ENCODE results near the gene SLC41A1.
A peak's percentile ranks its signal among the peaks of the same experiment; 100 is the strongest.

SLC41A1 gene

DNA sequence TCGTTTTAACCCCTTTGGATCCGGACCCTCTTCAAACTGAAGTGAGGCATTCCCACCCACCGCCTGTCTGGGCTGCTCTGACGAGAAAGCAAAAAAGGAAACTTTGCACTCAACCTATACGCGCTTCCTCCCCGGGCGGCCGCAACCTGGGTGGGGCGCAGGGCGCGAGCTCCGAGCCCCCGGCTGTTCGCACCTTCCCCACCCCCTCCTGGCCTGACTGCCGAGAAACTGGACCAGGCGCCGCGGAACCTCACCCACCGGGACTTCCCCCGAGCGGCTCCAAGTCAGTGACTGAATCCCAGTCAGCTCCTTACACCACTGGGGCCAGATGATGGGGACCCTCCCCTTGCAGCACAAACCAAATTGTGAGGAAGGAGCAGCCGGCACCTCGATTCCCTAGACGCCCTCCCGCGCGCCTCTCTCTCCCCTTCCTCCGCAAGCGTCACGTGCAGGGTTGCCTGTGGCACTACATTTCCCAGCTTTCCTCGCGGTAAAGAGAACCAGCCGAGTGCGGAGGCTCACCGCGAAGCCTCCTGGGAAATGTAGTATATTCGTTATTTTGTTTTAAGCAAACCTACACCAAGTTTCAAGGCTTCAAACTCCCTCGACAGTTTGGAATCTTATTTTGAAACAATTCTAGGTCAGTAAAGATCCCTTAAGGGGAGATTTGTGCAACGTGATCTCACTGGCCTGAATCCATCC lies 37.8 kb downstream of the SLC41A1 start, which contains the start of gene RAB29:
TSS of gene RAB29 (minus strand) at position 468 of the 702 bp plus-strand sequence. CDS start 526 bp downstream, outside the sequence.
- H3K27ac ChIP-seq, result peak within 1 kb of the TSS; percentile 56; the same call in 1 of the 2 replicates
- TF ChIP-seq, protein P1, sequence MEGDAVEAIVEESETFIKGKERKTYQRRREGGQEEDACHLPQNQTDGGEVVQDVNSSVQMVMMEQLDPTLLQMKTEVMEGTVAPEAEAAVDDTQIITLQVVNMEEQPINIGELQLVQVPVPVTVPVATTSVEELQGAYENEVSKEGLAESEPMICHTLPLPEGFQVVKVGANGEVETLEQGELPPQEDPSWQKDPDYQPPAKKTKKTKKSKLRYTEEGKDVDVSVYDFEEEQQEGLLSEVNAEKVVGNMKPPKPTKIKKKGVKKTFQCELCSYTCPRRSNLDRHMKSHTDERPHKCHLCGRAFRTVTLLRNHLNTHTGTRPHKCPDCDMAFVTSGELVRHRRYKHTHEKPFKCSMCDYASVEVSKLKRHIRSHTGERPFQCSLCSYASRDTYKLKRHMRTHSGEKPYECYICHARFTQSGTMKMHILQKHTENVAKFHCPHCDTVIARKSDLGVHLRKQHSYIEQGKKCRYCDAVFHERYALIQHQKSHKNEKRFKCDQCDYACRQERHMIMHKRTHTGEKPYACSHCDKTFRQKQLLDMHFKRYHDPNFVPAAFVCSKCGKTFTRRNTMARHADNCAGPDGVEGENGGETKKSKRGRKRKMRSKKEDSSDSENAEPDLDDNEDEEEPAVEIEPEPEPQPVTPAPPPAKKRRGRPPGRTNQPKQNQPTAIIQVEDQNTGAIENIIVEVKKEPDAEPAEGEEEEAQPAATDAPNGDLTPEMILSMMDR (conservative IDR thresholded peaks at IDR 0.05), result no peak

DNA sequence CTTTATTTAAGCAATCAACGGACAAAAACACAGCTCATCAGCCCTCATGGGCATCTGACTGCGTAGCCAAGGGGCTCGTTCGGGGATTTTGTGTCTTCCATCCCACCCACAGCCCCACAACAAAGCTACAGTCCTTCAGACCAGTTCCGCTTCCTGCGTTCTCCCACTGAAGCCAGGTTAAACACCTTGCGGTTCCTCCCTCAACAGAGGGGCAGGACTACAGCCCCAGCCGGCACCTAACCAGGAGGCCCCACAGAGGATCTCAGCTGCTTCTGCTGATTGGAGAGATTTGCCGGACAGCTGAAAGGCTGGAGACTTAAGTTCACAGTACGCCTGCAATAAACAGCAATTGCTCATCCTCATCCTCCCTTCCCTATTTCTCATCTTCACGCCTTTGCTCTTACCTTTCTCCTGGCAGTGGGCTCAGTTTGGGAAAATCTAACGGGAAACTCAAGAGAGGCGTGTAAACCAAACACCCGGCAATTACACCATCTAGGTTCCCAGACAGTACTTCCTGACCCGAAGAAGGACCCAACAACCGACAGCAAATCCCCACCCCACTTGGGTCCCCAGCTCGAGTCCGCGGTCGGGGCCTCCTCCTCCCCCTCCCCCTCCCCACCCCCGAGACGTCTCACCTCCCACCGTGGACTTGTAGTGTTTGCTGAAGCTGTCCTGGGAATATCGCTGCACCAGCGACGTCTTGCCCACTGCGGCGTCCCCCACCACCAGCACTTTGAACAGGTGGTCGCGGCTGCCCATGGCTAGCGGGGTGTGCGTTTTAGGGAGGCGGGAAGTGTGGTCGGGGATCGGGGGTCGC lies 38.6 kb downstream of the SLC41A1 start:
- TF ChIP-seq, protein P1 (conservative IDR thresholded peaks at IDR 0.05), result no peak
- H3K27ac ChIP-seq, result peak overlapping the region; percentile 56; the same call in 1 of the 2 replicates

DNA sequence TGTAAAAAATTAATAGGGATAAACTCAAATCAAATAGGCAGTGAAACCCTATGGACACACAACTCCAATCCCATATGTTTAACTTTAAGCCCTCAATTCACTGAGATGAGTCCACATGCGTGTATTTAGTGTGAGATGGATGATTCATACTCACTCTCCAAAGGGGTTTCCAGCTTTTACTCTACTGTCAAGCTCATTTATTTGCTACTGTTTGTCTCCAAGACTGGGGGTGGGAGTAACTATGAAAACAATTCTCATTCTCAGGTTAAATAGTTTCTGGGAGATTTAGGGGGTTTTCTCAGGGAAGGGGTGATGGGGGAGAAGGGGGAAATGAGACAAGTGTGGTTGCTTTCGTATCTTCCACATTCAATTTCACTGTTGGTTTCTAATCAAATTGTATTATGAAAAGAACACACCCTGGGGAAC lies 40.4 kb downstream of the SLC41A1 start:
- H3K27ac ChIP-seq, result no peak overlapping the region
- TF ChIP-seq, protein P1 (conservative IDR thresholded peaks at IDR 0.05), result no peak

DNA sequence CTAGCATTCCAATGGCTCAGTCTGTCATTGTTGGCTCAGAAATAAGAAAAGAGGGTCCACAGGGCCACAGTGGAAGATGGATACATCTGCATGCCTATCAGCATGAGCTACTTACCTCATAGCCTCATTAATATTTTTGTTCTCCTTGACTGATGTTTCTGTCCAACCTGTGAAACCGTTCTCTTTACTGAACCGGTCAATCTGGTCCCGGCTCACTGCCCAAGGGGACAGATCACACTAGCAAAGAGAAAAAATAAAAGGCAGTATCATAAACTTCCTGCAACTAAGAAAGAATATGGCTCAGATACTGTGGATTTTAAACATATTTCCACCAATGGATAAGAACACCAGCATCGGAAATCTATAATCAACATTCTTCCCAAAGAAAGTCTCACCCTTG lies 42.4 kb downstream of the SLC41A1 start:
- 0 out of 2 replicates have a peak overlapping the region, but pooled peaks have one; percentile 4 for H3K27ac ChIP-seq
- TF ChIP-seq, protein P1 (conservative IDR thresholded peaks at IDR 0.05), result no peak

DNA sequence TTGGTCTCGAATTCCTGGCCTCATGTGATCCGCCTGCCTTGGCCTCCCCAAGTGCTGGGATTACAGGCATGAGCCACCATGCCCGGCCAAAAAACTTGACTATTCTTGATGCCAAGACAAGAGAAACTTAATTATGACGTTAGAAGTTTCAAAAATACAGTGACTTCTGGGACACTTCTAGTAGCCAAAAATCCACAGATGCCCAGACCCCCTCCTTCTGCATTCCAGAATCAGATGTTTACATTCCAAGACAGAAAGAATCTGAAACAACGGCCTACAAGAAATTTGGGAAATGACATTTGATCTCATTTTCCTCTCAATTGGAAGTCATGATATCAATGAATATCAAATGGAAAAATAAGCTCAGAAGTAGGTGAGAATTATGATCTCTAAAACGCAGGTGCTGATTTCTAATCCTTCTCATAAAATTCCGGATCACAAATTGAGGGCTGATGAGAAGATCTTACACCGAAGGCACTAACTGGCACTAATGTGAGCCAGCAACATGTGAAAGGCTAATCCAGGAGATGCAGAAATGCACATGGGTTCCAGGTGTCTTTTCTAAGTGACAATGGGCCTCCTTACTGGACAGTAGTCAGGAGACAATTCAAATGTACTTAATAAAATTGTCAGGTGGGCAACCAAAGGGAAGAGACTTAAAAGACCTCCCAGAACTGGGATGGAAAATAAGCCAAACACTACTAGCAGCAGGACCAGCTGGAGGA lies 43.2 kb downstream of the SLC41A1 start:
- no peak overlapping the region for H3K27ac ChIP-seq
- TF ChIP-seq, protein P1 (conservative IDR thresholded peaks at IDR 0.05), result no peak

DNA sequence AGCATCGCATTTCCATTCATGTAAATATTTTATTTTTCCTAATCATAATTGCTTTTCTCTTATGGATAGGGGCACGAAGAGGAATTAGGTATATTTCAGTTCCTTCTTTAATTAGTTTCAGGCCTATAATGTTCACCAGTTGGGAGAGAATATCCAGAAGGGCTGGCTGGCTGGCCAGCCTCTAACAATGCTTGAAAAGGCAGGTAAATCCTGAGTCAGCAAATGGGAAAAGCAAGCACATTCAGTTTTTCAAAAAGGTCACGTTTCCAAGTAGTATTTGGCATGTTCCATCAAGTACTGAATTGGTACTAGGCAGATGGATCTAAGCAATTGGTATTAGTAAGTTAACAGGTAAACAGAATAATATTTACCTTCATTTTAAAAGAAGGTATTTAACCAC lies 45.8 kb downstream of the SLC41A1 start:
- H3K27ac ChIP-seq, result peak overlapping the region; percentile 19; the same call in 1 of the 2 replicates
- TF ChIP-seq, protein P1 (conservative IDR thresholded peaks at IDR 0.05), result no peak

DNA sequence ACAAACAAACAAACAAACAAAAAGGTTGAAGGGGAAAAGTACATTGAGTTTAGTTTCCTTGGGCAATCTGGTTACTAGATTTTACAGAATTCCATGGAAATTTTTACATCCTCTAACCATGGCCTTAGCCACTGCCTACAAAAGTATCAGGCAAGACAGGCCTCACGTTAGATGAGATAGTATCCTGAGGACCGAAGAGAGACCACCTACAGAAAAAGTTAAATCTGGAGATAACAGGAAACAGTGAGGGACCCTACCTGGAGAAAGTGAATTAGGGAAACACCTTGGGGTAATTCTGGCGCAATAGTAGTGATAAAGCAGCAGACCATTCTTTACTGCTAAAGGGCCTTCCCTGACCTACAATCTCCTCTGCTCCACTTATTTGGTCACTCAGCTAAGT lies 46.4 kb downstream of the SLC41A1 start:
- TF ChIP-seq, protein P1 (conservative IDR thresholded peaks at IDR 0.05), result no peak
- H3K27ac ChIP-seq, result peak overlapping the region; percentile 19; the same call in 1 of the 2 replicates

Data from VCaP (cell line).